ENCODE data around the gene TESMIN.

The TESMIN gene

GRCh38 chr11:68772936-68773335 lies 21.6 kb upstream of the TESMIN start:
- no peaks in the 10 kb centered on the region for H3K27me3 ChIP-seq (replicated peaks in 2 of 5; ENCODE audit: control insufficient read depth in 4 of 5, insufficient read depth in 5 of 5, low read length in 4 of 5)
- H3K9me3 ChIP-seq (ENCODE audit: control extremely low read depth in 1 of 5, control insufficient read depth in 4 of 5, insufficient read depth in 2 of 5, low read depth in 1 of 5, low read length in 4 of 5) = no peaks in the 10 kb centered on the region
- no peak overlapping the region for H3K4me3 ChIP-seq (ENCODE audit: control insufficient read depth in 1 of 7, extremely low read depth in 1 of 7, insufficient read depth in 4 of 7, low read depth in 2 of 7, low read length in 6 of 7)
- WGBS (ENCODE audit: insufficient coverage) = 98% methylated on average over 20 of the region's 20 CpGs
- H3K4me1 ChIP-seq (ENCODE audit: control extremely low read depth in 1 of 4, control insufficient read depth in 4 of 4, insufficient read depth in 4 of 4, low read length in 3 of 4) = no peaks in the 10 kb centered on the region
- H3K27ac ChIP-seq (ENCODE audit: insufficient read depth in 1 of 2, low read depth in 1 of 2, low read length in 2 of 2, poor library complexity in 1 of 2, severe bottlenecking in 2 of 2) = no peak overlapping the region
- no peak for DNase-seq
- ChIA-PET POLR2A (no interaction called here), CTCF (no interaction called here)
- H3K36me3 ChIP-seq (ENCODE audit: control insufficient read depth in 4 of 4, insufficient read depth in 4 of 4, low read length in 3 of 4) = peaks cover 27 to 98% (median 85%) of the 10 kb centered on the region in 4 experiments

- WGBS (ENCODE audit: insufficient coverage) = 92% methylated on average over 12 of the region's 12 CpGs
- DNase-seq = no peak
- POLR2A ChIA-PET = no interaction called here
- CTCF ChIA-PET = no interaction called here
- H3K4me1 ChIP-seq (ENCODE audit: control extremely low read depth in 1 of 4, control insufficient read depth in 4 of 4, insufficient read depth in 4 of 4, low read length in 3 of 4) = no peaks in the 10 kb centered on the region
- no peaks in the 10 kb centered on the region for H3K9me3 ChIP-seq (ENCODE audit: control extremely low read depth in 1 of 5, control insufficient read depth in 4 of 5, insufficient read depth in 2 of 5, low read depth in 1 of 5, low read length in 4 of 5)
- H3K27me3 ChIP-seq (replicated peaks in 2 of 5; ENCODE audit: control insufficient read depth in 4 of 5, insufficient read depth in 5 of 5, low read length in 4 of 5) = no peaks in the 10 kb centered on the region
- no peak overlapping the region for H3K27ac ChIP-seq (ENCODE audit: insufficient read depth in 1 of 2, low read depth in 1 of 2, low read length in 2 of 2, poor library complexity in 1 of 2, severe bottlenecking in 2 of 2)
- no peak overlapping the region for H3K4me3 ChIP-seq (ENCODE audit: control insufficient read depth in 1 of 7, extremely low read depth in 1 of 7, insufficient read depth in 4 of 7, low read depth in 2 of 7, low read length in 6 of 7)
- peaks cover 29 to 96% (median 78%) of the 10 kb centered on the region in 4 experiments for H3K36me3 ChIP-seq (ENCODE audit: control insufficient read depth in 4 of 4, insufficient read depth in 4 of 4, low read length in 3 of 4)
These were observed 19.5 kb upstream of the TESMIN start for GRCh38 chr11:68770781-68771180.

GRCh38 chr11:68767672-68768071 lies 16.4 kb upstream of the TESMIN start:
- no peaks in the 10 kb centered on the region for H3K27me3 ChIP-seq (replicated peaks in 2 of 5; ENCODE audit: control insufficient read depth in 4 of 5, insufficient read depth in 5 of 5, low read length in 4 of 5)
- 100% methylated on average over 10 of the region's 11 CpGs for WGBS (ENCODE audit: insufficient coverage)
- H3K36me3 ChIP-seq (ENCODE audit: control insufficient read depth in 4 of 4, insufficient read depth in 4 of 4, low read length in 3 of 4) = peaks cover 16 to 96% (median 73%) of the 10 kb centered on the region in 4 experiments
- no peak for DNase-seq
- H3K4me1 ChIP-seq (ENCODE audit: control extremely low read depth in 1 of 4, control insufficient read depth in 4 of 4, insufficient read depth in 4 of 4, low read length in 3 of 4) = no peaks in the 10 kb centered on the region
- ChIA-PET POLR2A (no interaction called here), CTCF (no interaction called here)
- H3K27ac ChIP-seq (ENCODE audit: insufficient read depth in 1 of 2, low read depth in 1 of 2, low read length in 2 of 2, poor library complexity in 1 of 2, severe bottlenecking in 2 of 2) = no peak overlapping the region
- H3K4me3 ChIP-seq (ENCODE audit: control insufficient read depth in 1 of 7, extremely low read depth in 1 of 7, insufficient read depth in 4 of 7, low read depth in 2 of 7, low read length in 6 of 7) = no peak overlapping the region
- H3K9me3 ChIP-seq (ENCODE audit: control extremely low read depth in 1 of 5, control insufficient read depth in 4 of 5, insufficient read depth in 2 of 5, low read depth in 1 of 5, low read length in 4 of 5) = no peaks in the 10 kb centered on the region

- Histone ChIP-seq H3K36me3 (ENCODE audit: control insufficient read depth in 4 of 4, insufficient read depth in 4 of 4, low read length in 3 of 4) (peaks cover 15 to 96% (median 73%) of the 10 kb centered on the region in 4 experiments), H3K27ac (ENCODE audit: insufficient read depth in 1 of 2, low read depth in 1 of 2, low read length in 2 of 2, poor library complexity in 1 of 2, severe bottlenecking in 2 of 2) (no peak overlapping the region), H3K4me3 (ENCODE audit: control insufficient read depth in 1 of 7, extremely low read depth in 1 of 7, insufficient read depth in 4 of 7, low read depth in 2 of 7, low read length in 6 of 7) (no peak overlapping the region), H3K27me3 (replicated peaks in 2 of 5; ENCODE audit: control insufficient read depth in 4 of 5, insufficient read depth in 5 of 5, low read length in 4 of 5) (no peaks in the 10 kb centered on the region), H3K9me3 (ENCODE audit: control extremely low read depth in 1 of 5, control insufficient read depth in 4 of 5, insufficient read depth in 2 of 5, low read depth in 1 of 5, low read length in 4 of 5) (no peaks in the 10 kb centered on the region), H3K4me1 (ENCODE audit: control extremely low read depth in 1 of 4, control insufficient read depth in 4 of 4, insufficient read depth in 4 of 4, low read length in 3 of 4) (no peaks in the 10 kb centered on the region)
- ChIA-PET POLR2A (no interaction called here), CTCF (no interaction called here)
- 96% methylated on average over 8 of the region's 8 CpGs for WGBS (ENCODE audit: insufficient coverage)
- no peak for DNase-seq
These were observed 15.5 kb upstream of the TESMIN start for GRCh38 chr11:68766786-68767185.

- Histone ChIP-seq H3K36me3 (ENCODE audit: control insufficient read depth in 4 of 4, insufficient read depth in 4 of 4, low read length in 3 of 4) (peaks cover 9 to 92% (median 65%) of the 10 kb centered on the region in 4 experiments), H3K4me3 (ENCODE audit: control insufficient read depth in 1 of 7, extremely low read depth in 1 of 7, insufficient read depth in 4 of 7, low read depth in 2 of 7, low read length in 6 of 7) (no peak overlapping the region), H3K4me1 (ENCODE audit: control extremely low read depth in 1 of 4, control insufficient read depth in 4 of 4, insufficient read depth in 4 of 4, low read length in 3 of 4) (no peaks in the 10 kb centered on the region), H3K27me3 (replicated peaks in 2 of 5; ENCODE audit: control insufficient read depth in 4 of 5, insufficient read depth in 5 of 5, low read length in 4 of 5) (no peaks in the 10 kb centered on the region), H3K27ac (ENCODE audit: insufficient read depth in 1 of 2, low read depth in 1 of 2, low read length in 2 of 2, poor library complexity in 1 of 2, severe bottlenecking in 2 of 2) (no peak overlapping the region), H3K9me3 (ENCODE audit: control extremely low read depth in 1 of 5, control insufficient read depth in 4 of 5, insufficient read depth in 2 of 5, low read depth in 1 of 5, low read length in 4 of 5) (no peaks in the 10 kb centered on the region)
- CTCF ChIA-PET = no interaction called here
- DNase-seq = no peak
- 98% methylated on average over 13 of the region's 16 CpGs for WGBS (ENCODE audit: insufficient coverage)
- POLR2A ChIA-PET = no interaction called here
These were observed 13.4 kb upstream of the TESMIN start for GRCh38 chr11:68764746-68765145.

- ChIA-PET CTCF (no interaction called here), POLR2A (no interaction called here)
- Histone ChIP-seq H3K4me1 (ENCODE audit: control extremely low read depth in 1 of 4, control insufficient read depth in 4 of 4, insufficient read depth in 4 of 4, low read length in 3 of 4) (no peaks in the 10 kb centered on the region), H3K27ac (ENCODE audit: insufficient read depth in 1 of 2, low read depth in 1 of 2, low read length in 2 of 2, poor library complexity in 1 of 2, severe bottlenecking in 2 of 2) (no peak overlapping the region), H3K4me3 (ENCODE audit: control insufficient read depth in 1 of 7, extremely low read depth in 1 of 7, insufficient read depth in 4 of 7, low read depth in 2 of 7, low read length in 6 of 7) (no peak overlapping the region), H3K9me3 (ENCODE audit: control extremely low read depth in 1 of 5, control insufficient read depth in 4 of 5, insufficient read depth in 2 of 5, low read depth in 1 of 5, low read length in 4 of 5) (no peaks in the 10 kb centered on the region), H3K27me3 (replicated peaks in 2 of 5; ENCODE audit: control insufficient read depth in 4 of 5, insufficient read depth in 5 of 5, low read length in 4 of 5) (no peaks in the 10 kb centered on the region), H3K36me3 (ENCODE audit: control insufficient read depth in 4 of 4, insufficient read depth in 4 of 4, low read length in 3 of 4) (peaks cover 7 to 91% (median 66%) of the 10 kb centered on the region in 4 experiments)
- no peak for DNase-seq
- 94% methylated on average over 13 of the region's 14 CpGs for WGBS (ENCODE audit: insufficient coverage)
These were observed 12.8 kb upstream of the TESMIN start for GRCh38 chr11:68763926-68764657.

- Histone ChIP-seq H3K9me3 (ENCODE audit: control extremely low read depth in 1 of 5, control insufficient read depth in 4 of 5, insufficient read depth in 2 of 5, low read depth in 1 of 5, low read length in 4 of 5) (no peaks in the 10 kb centered on the region), H3K27me3 (replicated peaks in 2 of 5; ENCODE audit: control insufficient read depth in 4 of 5, insufficient read depth in 5 of 5, low read length in 4 of 5) (no peaks in the 10 kb centered on the region), H3K36me3 (ENCODE audit: control insufficient read depth in 4 of 4, insufficient read depth in 4 of 4, low read length in 3 of 4) (peaks cover 7 to 91% (median 63%) of the 10 kb centered on the region in 4 experiments), H3K4me3 (ENCODE audit: control insufficient read depth in 1 of 7, extremely low read depth in 1 of 7, insufficient read depth in 4 of 7, low read depth in 2 of 7, low read length in 6 of 7) (no peak overlapping the region), H3K4me1 (ENCODE audit: control extremely low read depth in 1 of 4, control insufficient read depth in 4 of 4, insufficient read depth in 4 of 4, low read length in 3 of 4) (no peaks in the 10 kb centered on the region), H3K27ac (ENCODE audit: insufficient read depth in 1 of 2, low read depth in 1 of 2, low read length in 2 of 2, poor library complexity in 1 of 2, severe bottlenecking in 2 of 2) (no peak overlapping the region)
- 85% methylated on average over 8 of the region's 10 CpGs for WGBS (ENCODE audit: insufficient coverage)
- no peak for DNase-seq
- CTCF ChIA-PET = no interaction called here
- POLR2A ChIA-PET = no interaction called here
These were observed 11.9 kb upstream of the TESMIN start for GRCh38 chr11:68763181-68763721.

Data from common myeloid progenitor, CD34-positive (primary cell).